ENCODE data around the gene KCNQ1. TPM values are rescaled to one million over a fixed set of nuclear protein-coding genes. Genes with fewer than 3 reads are reported as not detected.
A peak's percentile ranks its signal among the peaks of the same experiment; 100 is the strongest.

Gene KCNQ1
- total and polyA plus RNA-seq, 9 of the 15 experiments (the other 6 are each of a cell fraction or from before 2014, with no cell fraction given) = 0.44 TPM; not detected in 8

- Histone ChIP-seq H3K79me2 (ENCODE audit: control insufficient read depth, insufficient read depth, low read length) (no peaks in the 10 kb centered on the region), H3K4me3 (no peak overlapping the region), H3K4me1 (replicated peaks in 1 of 2; ENCODE audit: control insufficient read depth in 2 of 2, insufficient read depth in 2 of 2, low read length in 2 of 2) (peaks cover 44 to 70% of the 10 kb centered on the region in 2 experiments), H3K27ac (ENCODE audit: extremely low read depth, low read depth, low read length) (no peak overlapping the region), H3K36me3 (ENCODE audit: control insufficient read depth, insufficient read depth, low read length) (no peaks in the 10 kb centered on the region), H3K4me2 (ENCODE audit: insufficient read depth, low read length) (no peak overlapping the region), H3K9me1 (ENCODE audit: control insufficient read depth, insufficient read depth, low read length) (no peaks in the 10 kb centered on the region), H3K27me3 (ENCODE audit: control insufficient read depth in 2 of 2, insufficient read depth in 2 of 2, low read length in 2 of 2) (no peaks in the 10 kb centered on the region), H3K9ac (ENCODE audit: insufficient read depth in 1 of 2, low read depth in 2 of 2, low read length in 2 of 2) (peak overlapping the region in 1 of 2 experiments; percentile 51; a peak in 1 of 4 replicates), H4K20me1 (replicated peaks; ENCODE audit: control insufficient read depth, insufficient read depth, low read length) (no peaks in the 10 kb centered on the region), H3K9me3 (replicated peaks; ENCODE audit: control insufficient read depth, insufficient read depth, low read depth, low read length) (no peaks in the 10 kb centered on the region), H2AFZ (ENCODE audit: low read depth, low read length) (no peak overlapping the region)
- no peak for TF ChIP-seq FOXP4 (CRISPR knock-in tag; IDR thresholded peaks at IDR 0.05; ENCODE audit: borderline replicate concordance)
- TF ChIP-seq ZFX (CRISPR knock-in tag; IDR thresholded peaks at IDR 0.05) = 0 out of 2 replicates have a peak, but pooled peaks have one; percentile 13
- no TSS peak for BruUV-seq (replicated peaks)
- no peak for ATAC-seq
- in situ Hi-C loops (cut with MboI) (no loop called here), intact Hi-C loops (cut with micrococcal nuclease) (no loop called here)
- 80% methylated on average over 19 of the region's 20 CpGs for WGBS (ENCODE audit: insufficient coverage, low coverage, missing lambda C conversion rate)
- FAIRE-seq = no peak
- POLR2A ChIA-PET = interaction anchor here (0.5 to 1.6 kb wide), 3 partner anchors 16 to 39 kb away, joined by 3 to 7 read pairs (median 4); no protein-coding TSS in a partner anchor
- DNase-seq (ENCODE audit: extremely low read depth in 1 of 4, low spot score in 3 of 4) = no peak
- CTCF ChIA-PET (ENCODE audit: low intra/inter-chr PET ratio) = no interaction called here
These were observed 298.0 kb downstream of the KCNQ1 start for GRCh38 chr11:2742611-2743426.
